ENCODE measurements around the gene PROK2.

The PROK2 gene

GRCh38 chr3:71734881-71735280, 50.1 kb downstream of the PROK2 start:
- no peak for DNase-seq (ENCODE audit: low read depth in 2 of 2)

- no peak for DNase-seq (ENCODE audit: low read depth in 2 of 2)
These were observed 51.6 kb downstream of the PROK2 start for GRCh38 chr3:71733319-71733718.

GRCh38 chr3:71732637-71733036, 52.3 kb downstream of the PROK2 start:
- no peak for DNase-seq (ENCODE audit: low read depth in 2 of 2)

GRCh38 chr3:71728632-71729342, 56.2 kb downstream of the PROK2 start:
- DNase-seq (ENCODE audit: low read depth in 2 of 2): no peak

- DNase-seq (ENCODE audit: low read depth in 2 of 2): no peak
These were observed 58.8 kb downstream of the PROK2 start for GRCh38 chr3:71726146-71726545.

- no peak for DNase-seq (ENCODE audit: low read depth in 2 of 2)
These were observed 59.5 kb downstream of the PROK2 start, which contains the start of gene EIF4E3 for GRCh38 chr3:71725271-71725991. TSS of gene EIF4E3 (minus strand) at chr3:71725402. CDS start at chr3:71725367, 35 bp downstream.

GRCh38 chr3:71724584-71725270, 60.2 kb downstream of the PROK2 start:
- DNase-seq (ENCODE audit: low read depth in 2 of 2): no peak

GRCh38 chr3:71724171-71724453, 60.8 kb downstream of the PROK2 start:
- DNase-seq (ENCODE audit: low read depth in 2 of 2): no peak

GRCh38 chr3:71723452-71724170, 61.3 kb downstream of the PROK2 start:
- no peak for DNase-seq (ENCODE audit: low read depth in 2 of 2)

- DNase-seq (ENCODE audit: low read depth in 2 of 2): no peak
These were observed 62.3 kb downstream of the PROK2 start for GRCh38 chr3:71722693-71723092.
